Measurements from ENCODE around the gene COL26A1.

The COL26A1 gene

GRCh38 chr7:101534015-101534803 is 171.5 kb downstream of the COL26A1 start:
- no peak for DNase-seq (ENCODE audit: low read depth in 2 of 2)

GRCh38 chr7:101534873-101535272 is 172.2 kb downstream of the COL26A1 start:
- DNase-seq (ENCODE audit: low read depth in 2 of 2), result no peak

GRCh38 chr7:101535351-101535751 is 172.7 kb downstream of the COL26A1 start:
- DNase-seq (ENCODE audit: low read depth in 2 of 2), result no peak

GRCh38 chr7:101536232-101536631 is 173.6 kb downstream of the COL26A1 start:
- DNase-seq (ENCODE audit: low read depth in 2 of 2), result no peak

- no peak for DNase-seq (ENCODE audit: low read depth in 2 of 2)
Observed at GRCh38 chr7:101536668-101537067, 174.0 kb downstream of the COL26A1 start.

- no peak for DNase-seq (ENCODE audit: low read depth in 2 of 2)
Observed at GRCh38 chr7:101537205-101537604, 174.5 kb downstream of the COL26A1 start.

- DNase-seq (ENCODE audit: low read depth in 2 of 2), result no peak
Observed at GRCh38 chr7:101537935-101538595, 175.4 kb downstream of the COL26A1 start.

- DNase-seq (ENCODE audit: low read depth in 2 of 2), result peak; percentile 43
Observed at GRCh38 chr7:101538596-101539459, 176.2 kb downstream of the COL26A1 start.

GRCh38 chr7:101539784-101540183 is 177.1 kb downstream of the COL26A1 start:
- DNase-seq (ENCODE audit: low read depth in 2 of 2), result no peak

GRCh38 chr7:101542527-101543241 is 180.0 kb downstream of the COL26A1 start:
- peak; percentile 70 to 74 for DNase-seq (ENCODE audit: low read depth in 2 of 2)

GRCh38 chr7:101543242-101543766 is 180.6 kb downstream of the COL26A1 start:
- no peak for DNase-seq (ENCODE audit: low read depth in 2 of 2)

GRCh38 chr7:101543846-101544245 is 181.2 kb downstream of the COL26A1 start:
- no peak for DNase-seq (ENCODE audit: low read depth in 2 of 2)

- no peak for DNase-seq (ENCODE audit: low read depth in 2 of 2)
Observed at GRCh38 chr7:101545441-101546190, 182.9 kb downstream of the COL26A1 start.

GRCh38 chr7:101546308-101546936 is 183.7 kb downstream of the COL26A1 start:
- no peak for DNase-seq (ENCODE audit: low read depth in 2 of 2)

GRCh38 chr7:101547022-101547915 is 184.6 kb downstream of the COL26A1 start:
- no peak for DNase-seq (ENCODE audit: low read depth in 2 of 2)

- DNase-seq (ENCODE audit: low read depth in 2 of 2), result no peak
Observed at GRCh38 chr7:101547916-101548661, 185.4 kb downstream of the COL26A1 start.

GRCh38 chr7:101549734-101550133 is 187.1 kb downstream of the COL26A1 start:
- DNase-seq (ENCODE audit: low read depth in 2 of 2), result no peak

Measured in activated CD4-positive, alpha-beta T cell treated with anti-CD3 and anti-CD28 coated beads for 24 hours (primary cell).